OCI-LY7 (cell line): ENCODE results near the gene TSPAN11. TPM values are rescaled to one million over a fixed set of nuclear protein-coding genes. Genes with fewer than 3 reads are reported as not detected.
A peak's percentile ranks its signal among the peaks of the same experiment; 100 is the strongest.

Source experiments
- BruUV-seq: library from RNA; stranded (reverse); fragments of 400-500 nt; replicated peaks from 2 replicates; lab custom pipeline; 2021; lab: Mats Ljungman, UMichigan
- CTCF ChIA-PET: fragments of 300-600 bp; sonication (Branson Sonifier 250); formaldehyde crosslinking; loops from one replicate; lab custom pipeline; 2022; ENCODE audit warnings: antibody characterized with exemption; ENCODE audit not compliant: unreplicated experiment; lab: Charles Lee
- POLR2A ChIA-PET: fragments of 300-600 bp; sonication (Branson Sonifier 250); formaldehyde crosslinking; loops from one replicate; lab custom pipeline; 2022; ENCODE audit warnings: antibody characterized with exemption; lab: Charles Lee
- DNase-seq: peaks from one replicate; pipeline ENCODE4 v3.0.0-alpha.2; 2015; ENCODE audit warnings: low spot score
- H2AFZ ChIP-seq: fragments of 200-600 bp; sonication (generic), shearing (Covaris generic); 2 replicates; pipeline ENCODE4 v1.6.1; 2014; ENCODE audit warnings: mild to moderate bottlenecking, antibody characterized with exemption, low read length, moderate library complexity
- H3K27ac ChIP-seq: fragments of 200-600 bp; sonication (generic); 2 replicates; pipeline ENCODE4 v1.5.1; 2014; ENCODE audit warnings: mixed run types, low read depth, mild to moderate bottlenecking, moderate library complexity, low read length, inconsistent platforms; ENCODE audit not compliant: poor library complexity, severe bottlenecking
- H3K36me3 ChIP-seq: fragments of 200-600 bp; sonication (generic); 2 replicates; pipeline ENCODE4 v1.6.1; 2014; ENCODE audit warnings: mild to moderate bottlenecking, antibody characterized with exemption, low read length, moderate library complexity, mixed read lengths; ENCODE audit not compliant: insufficient read depth
- H3K4me1 ChIP-seq: fragments of 200-600 bp; sonication (generic); 2 replicates; pipeline ENCODE4 v1.5.1; 2014; ENCODE audit warnings: mild to moderate bottlenecking, low read length; ENCODE audit not compliant: insufficient read depth, poor library complexity, severe bottlenecking
- H3K4me2 ChIP-seq: fragments of 200-600 bp; sonication (generic); 2 replicates; pipeline ENCODE4 v1.6.1; 2014; ENCODE audit warnings: mild to moderate bottlenecking, low read length
- H3K4me3 ChIP-seq: fragments of 200-600 bp; sonication (generic); 2 replicates; pipeline ENCODE4 v1.5.1; 2014; ENCODE audit warnings: mild to moderate bottlenecking, low read depth, low read length; ENCODE audit not compliant: poor library complexity, severe bottlenecking
- H3K79me2 ChIP-seq: fragments of 200-600 bp; sonication (generic); 2 replicates; pipeline ENCODE4 v1.6.1; 2016; ENCODE audit warnings: low read depth, mild to moderate bottlenecking, low read length, moderate library complexity, mixed read lengths; ENCODE audit not compliant: insufficient read depth
- H3K9me2 ChIP-seq: fragments of 200-600 bp; sonication (generic); 2 replicates; pipeline ENCODE4 v1.6.1; 2016; ENCODE audit warnings: mild to moderate bottlenecking, low read length, mixed read lengths; ENCODE audit not compliant: insufficient read depth
- H3K9me3 ChIP-seq: fragments of 200-600 bp; sonication (generic); 2 replicates; pipeline ENCODE4 v1.6.1; 2014; ENCODE audit warnings: mild to moderate bottlenecking, mixed run types, low read length, mixed read lengths
- H4K20me1 ChIP-seq: fragments of 200-600 bp; sonication (generic); 2 replicates; pipeline ENCODE4 v1.6.1; 2014; ENCODE audit warnings: mild to moderate bottlenecking, antibody characterized with exemption, low read length, moderate library complexity, mixed read lengths; ENCODE audit not compliant: insufficient read depth
- CTCF ChIP-seq: fragments of 200-600 bp; sonication (generic); conservative IDR thresholded peaks from 2 replicates; pipeline ENCODE4 v1.5.1; 2014; ENCODE audit warnings: mild to moderate bottlenecking, antibody characterized with exemption, low read length, moderate library complexity, mixed read lengths
- EZH2phosphoT487 ChIP-seq: fragments of 200-600 bp; sonication (generic); IDR thresholded peaks from 2 replicates; pipeline ENCODE4 v1.6.1; 2018; ENCODE audit warnings: low read depth, borderline replicate concordance, mild to moderate bottlenecking, mixed run types, antibody characterized with exemption, low read length, moderate library complexity, mixed read lengths
- intact Hi-C: fragments of 100-400 bp; cut with micrococcal nuclease; formaldehyde crosslinking; loops from one replicate; pipeline ENCODE4 v1.10.0; 2022; ENCODE audit not compliant: unreplicated experiment
- total RNA-seq, 2 experiments: library from RNA; depleted of rRNA in 1 of 2; stranded (reverse); fragments of >200 nt in 1 of 2; shearing (Covaris generic) in 1 of 2; gene quantifications; 2 replicates each; pipeline ENCODE4 v1.2.3, GENCODE V29; 2014 to 2022

The TSPAN11 gene
- total RNA-seq, 2 experiments from 2014 or later, result not detected

- DNase-seq, result no peak
- Histone ChIP-seq H3K79me2 (no peaks in the 10 kb centered on the region), H4K20me1 (no peaks in the 10 kb centered on the region), H3K27ac (no peak overlapping the region), H3K4me1 (no peaks in the 10 kb centered on the region), H3K4me2 (no peak overlapping the region), H3K9me3 (no peaks in the 10 kb centered on the region), H2AFZ (no peak overlapping the region), H3K36me3 (no peaks in the 10 kb centered on the region), H3K9me2 (no peaks in the 10 kb centered on the region), H3K4me3 (no peak overlapping the region)
- ChIA-PET POLR2A (no interaction called here), CTCF (no interaction called here)
- no TSS peak for BruUV-seq
- TF ChIP-seq EZH2phosphoT487 (no peak), CTCF (no peak)
- intact Hi-C loops, result no loop called here
These were observed 38.5 kb downstream of the TSPAN11 start for GRCh38 chr12:30964896-30965612.

GRCh38 chr12:30965613-30965985 is 39.1 kb downstream of the TSPAN11 start:
- intact Hi-C loops, result no loop called here
- POLR2A ChIA-PET, result interaction anchor here (0.6 kb wide), 1 partner anchor 210 kb away, joined by 5 read pairs; no protein-coding TSS in a partner anchor

More at GRCh38 chr12:30965613-30965985, 39.1 kb downstream of the TSPAN11 start:
- BruUV-seq, result no TSS peak
- no peaks in the 10 kb centered on the region for H3K9me2 ChIP-seq
- H3K36me3 ChIP-seq, result no peaks in the 10 kb centered on the region
- H3K27ac ChIP-seq, result no peak overlapping the region
- DNase-seq, result no peak
- TF ChIP-seq CTCF, result 0 out of 2 replicates have a peak, but pooled peaks have one; percentile 15
- no peak for TF ChIP-seq EZH2phosphoT487
- H3K4me2 ChIP-seq, result no peak overlapping the region
- H3K4me1 ChIP-seq, result no peaks in the 10 kb centered on the region
- H3K9me3 ChIP-seq, result no peaks in the 10 kb centered on the region
- CTCF ChIA-PET, result no interaction called here
- no peaks in the 10 kb centered on the region for H4K20me1 ChIP-seq
- no peak overlapping the region for H2AFZ ChIP-seq
- H3K4me3 ChIP-seq, result no peak overlapping the region
- no peaks in the 10 kb centered on the region for H3K79me2 ChIP-seq
